Measurements from ENCODE around the gene KDM5B.
"Not testable (repeated sequence)": the region's sequence is repeated elsewhere in the genome, so short reads cannot be mapped to it uniquely, and the experiment has no call there.

Gene KDM5B

GRCh38 chr1:202802034-202802433 lies 6.2 kb downstream of the KDM5B start:
- Histone ChIP-seq H3K27me3 (ENCODE audit: control insufficient read depth in 1 of 2, insufficient read depth in 2 of 2, low read length in 2 of 2) (no peaks in the 10 kb centered on the region), H3K4me3 (ENCODE audit: low read depth in 1 of 2, low read length in 2 of 2) (no peak overlapping the region), H3K36me3 (ENCODE audit: insufficient read depth, low read length) (no peaks in the 10 kb centered on the region), H3K4me1 (ENCODE audit: insufficient read depth, low read length) (peaks cover 13% of the 10 kb centered on the region), H3K27ac (ENCODE audit: low read depth, low read length) (no peak overlapping the region), H3K9ac (ENCODE audit: low read length) (no peak overlapping the region), H3K9me3 (ENCODE audit: low read length) (no peaks in the 10 kb centered on the region)

- H3K9me3 ChIP-seq (ENCODE audit: low read length): no peaks in the 10 kb centered on the region
- H3K4me3 ChIP-seq (ENCODE audit: low read depth in 1 of 2, low read length in 2 of 2): no peak overlapping the region
- no peaks in the 10 kb centered on the region for H3K27me3 ChIP-seq (ENCODE audit: control insufficient read depth in 1 of 2, insufficient read depth in 2 of 2, low read length in 2 of 2)
- H3K4me1 ChIP-seq (ENCODE audit: insufficient read depth, low read length): peaks cover 9% of the 10 kb centered on the region
- H3K36me3 ChIP-seq (ENCODE audit: insufficient read depth, low read length): no peaks in the 10 kb centered on the region
- H3K9ac ChIP-seq (ENCODE audit: low read length): no peak overlapping the region
- no peak overlapping the region for H3K27ac ChIP-seq (ENCODE audit: low read depth, low read length)
Measured at GRCh38 chr1:202801175-202801574, 7.0 kb downstream of the KDM5B start.

GRCh38 chr1:202800742-202801141 lies 7.5 kb downstream of the KDM5B start:
- no peaks in the 10 kb centered on the region for H3K36me3 ChIP-seq (ENCODE audit: insufficient read depth, low read length)
- H3K4me1 ChIP-seq (ENCODE audit: insufficient read depth, low read length): peaks cover 5% of the 10 kb centered on the region
- H3K27me3 ChIP-seq (ENCODE audit: control insufficient read depth in 1 of 2, insufficient read depth in 2 of 2, low read length in 2 of 2): no peaks in the 10 kb centered on the region
- H3K27ac ChIP-seq (ENCODE audit: low read depth, low read length): no peak overlapping the region
- H3K4me3 ChIP-seq (ENCODE audit: low read depth in 1 of 2, low read length in 2 of 2): no peak overlapping the region
- H3K9ac ChIP-seq (ENCODE audit: low read length): no peak overlapping the region
- H3K9me3 ChIP-seq (ENCODE audit: low read length): no peaks in the 10 kb centered on the region

GRCh38 chr1:202798792-202799331 lies 9.4 kb downstream of the KDM5B start:
- Histone ChIP-seq H3K27ac (ENCODE audit: low read depth, low read length) (no peak overlapping the region), H3K36me3 (ENCODE audit: insufficient read depth, low read length) (no peaks in the 10 kb centered on the region), H3K4me3 (ENCODE audit: low read depth in 1 of 2, low read length in 2 of 2) (no peak overlapping the region), H3K4me1 (ENCODE audit: insufficient read depth, low read length) (no peaks in the 10 kb centered on the region), H3K9ac (ENCODE audit: low read length) (no peak overlapping the region), H3K27me3 (ENCODE audit: control insufficient read depth in 1 of 2, insufficient read depth in 2 of 2, low read length in 2 of 2) (no peaks in the 10 kb centered on the region), H3K9me3 (ENCODE audit: low read length) (no peaks in the 10 kb centered on the region)

GRCh38 chr1:202798260-202798659 lies 10.0 kb downstream of the KDM5B start:
- no peaks in the 10 kb centered on the region for H3K36me3 ChIP-seq (ENCODE audit: insufficient read depth, low read length)
- no peaks in the 10 kb centered on the region for H3K27me3 ChIP-seq (ENCODE audit: control insufficient read depth in 1 of 2, insufficient read depth in 2 of 2, low read length in 2 of 2)
- H3K27ac ChIP-seq (ENCODE audit: low read depth, low read length): no peak overlapping the region
- H3K4me3 ChIP-seq (ENCODE audit: low read depth in 1 of 2, low read length in 2 of 2): no peak overlapping the region
- no peaks in the 10 kb centered on the region for H3K4me1 ChIP-seq (ENCODE audit: insufficient read depth, low read length)
- H3K9ac ChIP-seq (ENCODE audit: low read length): no peak overlapping the region
- H3K9me3 ChIP-seq (ENCODE audit: low read length): no peaks in the 10 kb centered on the region

- no peak overlapping the region for H3K4me3 ChIP-seq (ENCODE audit: low read depth in 1 of 2, low read length in 2 of 2)
- H3K36me3 ChIP-seq (ENCODE audit: insufficient read depth, low read length): no peaks in the 10 kb centered on the region
- H3K9me3 ChIP-seq (ENCODE audit: low read length): no peaks in the 10 kb centered on the region
- H3K27me3 ChIP-seq (ENCODE audit: control insufficient read depth in 1 of 2, insufficient read depth in 2 of 2, low read length in 2 of 2): no peaks in the 10 kb centered on the region
- no peak overlapping the region for H3K27ac ChIP-seq (ENCODE audit: low read depth, low read length)
- H3K4me1 ChIP-seq (ENCODE audit: insufficient read depth, low read length): no peaks in the 10 kb centered on the region
- H3K9ac ChIP-seq (ENCODE audit: low read length): no peak overlapping the region
Measured at GRCh38 chr1:202796670-202797069, 11.6 kb downstream of the KDM5B start.

- not testable (repeated sequence) for H3K9ac ChIP-seq (ENCODE audit: low read length); H3K27ac ChIP-seq (ENCODE audit: low read depth, low read length); H3K4me3 ChIP-seq (ENCODE audit: low read depth in 1 of 2, low read length in 2 of 2); H3K9me3 ChIP-seq (ENCODE audit: low read length); H3K36me3 ChIP-seq (ENCODE audit: insufficient read depth, low read length); H3K4me1 ChIP-seq (ENCODE audit: insufficient read depth, low read length); H3K27me3 ChIP-seq (ENCODE audit: control insufficient read depth in 1 of 2, insufficient read depth in 2 of 2, low read length in 2 of 2)
Measured at GRCh38 chr1:202794931-202795330, 13.3 kb downstream of the KDM5B start.

GRCh38 chr1:202794051-202794740 lies 14.0 kb downstream of the KDM5B start:
- Histone ChIP-seq H3K9me3 (ENCODE audit: low read length) (no peaks in the 10 kb centered on the region), H3K27ac (ENCODE audit: low read depth, low read length) (no peak overlapping the region), H3K27me3 (ENCODE audit: control insufficient read depth in 1 of 2, insufficient read depth in 2 of 2, low read length in 2 of 2) (no peaks in the 10 kb centered on the region), H3K9ac (ENCODE audit: low read length) (no peak overlapping the region), H3K4me3 (ENCODE audit: low read depth in 1 of 2, low read length in 2 of 2) (no peak overlapping the region), H3K36me3 (ENCODE audit: insufficient read depth, low read length) (no peaks in the 10 kb centered on the region), H3K4me1 (ENCODE audit: insufficient read depth, low read length) (no peaks in the 10 kb centered on the region)

- H3K9ac ChIP-seq (ENCODE audit: low read length): no peak overlapping the region
- no peaks in the 10 kb centered on the region for H3K9me3 ChIP-seq (ENCODE audit: low read length)
- no peaks in the 10 kb centered on the region for H3K27me3 ChIP-seq (ENCODE audit: control insufficient read depth in 1 of 2, insufficient read depth in 2 of 2, low read length in 2 of 2)
- no peaks in the 10 kb centered on the region for H3K36me3 ChIP-seq (ENCODE audit: insufficient read depth, low read length)
- H3K4me3 ChIP-seq (ENCODE audit: low read depth in 1 of 2, low read length in 2 of 2): no peak overlapping the region
- H3K27ac ChIP-seq (ENCODE audit: low read depth, low read length): no peak overlapping the region
- no peaks in the 10 kb centered on the region for H3K4me1 ChIP-seq (ENCODE audit: insufficient read depth, low read length)
Measured at GRCh38 chr1:202791077-202791747, 17.0 kb downstream of the KDM5B start.

GRCh38 chr1:202788800-202789199 lies 19.4 kb downstream of the KDM5B start:
- H3K4me1 ChIP-seq (ENCODE audit: insufficient read depth, low read length): no peaks in the 10 kb centered on the region
- no peaks in the 10 kb centered on the region for H3K36me3 ChIP-seq (ENCODE audit: insufficient read depth, low read length)
- no peak overlapping the region for H3K27ac ChIP-seq (ENCODE audit: low read depth, low read length)
- no peak overlapping the region for H3K4me3 ChIP-seq (ENCODE audit: low read depth in 1 of 2, low read length in 2 of 2)
- no peaks in the 10 kb centered on the region for H3K27me3 ChIP-seq (ENCODE audit: control insufficient read depth in 1 of 2, insufficient read depth in 2 of 2, low read length in 2 of 2)
- no peak overlapping the region for H3K9ac ChIP-seq (ENCODE audit: low read length)
- no peaks in the 10 kb centered on the region for H3K9me3 ChIP-seq (ENCODE audit: low read length)

GRCh38 chr1:202786804-202787203 lies 21.4 kb downstream of the KDM5B start:
- no peaks in the 10 kb centered on the region for H3K4me1 ChIP-seq (ENCODE audit: insufficient read depth, low read length)
- no peak overlapping the region for H3K4me3 ChIP-seq (ENCODE audit: low read depth in 1 of 2, low read length in 2 of 2)
- H3K27ac ChIP-seq (ENCODE audit: low read depth, low read length): no peak overlapping the region

GRCh38 chr1:202781180-202781579 lies 27.0 kb downstream of the KDM5B start:
- Histone ChIP-seq H3K27me3 (ENCODE audit: control insufficient read depth in 1 of 2, insufficient read depth in 2 of 2, low read length in 2 of 2) (no peaks in the 10 kb centered on the region), H3K9me3 (ENCODE audit: low read length) (no peaks in the 10 kb centered on the region), H3K9ac (ENCODE audit: low read length) (no peak overlapping the region), H3K36me3 (ENCODE audit: insufficient read depth, low read length) (no peaks in the 10 kb centered on the region), H3K27ac (ENCODE audit: low read depth, low read length) (no peak overlapping the region), H3K4me3 (ENCODE audit: low read depth in 1 of 2, low read length in 2 of 2) (no peak overlapping the region), H3K4me1 (ENCODE audit: insufficient read depth, low read length) (no peaks in the 10 kb centered on the region)

More at GRCh38 chr1:202786804-202787203, 21.4 kb downstream of the KDM5B start:
- Histone ChIP-seq H3K9ac (ENCODE audit: low read length) (no peak overlapping the region), H3K27me3 (ENCODE audit: control insufficient read depth in 1 of 2, insufficient read depth in 2 of 2, low read length in 2 of 2) (no peaks in the 10 kb centered on the region), H3K9me3 (ENCODE audit: low read length) (no peaks in the 10 kb centered on the region), H3K36me3 (ENCODE audit: insufficient read depth, low read length) (no peaks in the 10 kb centered on the region)
